ENCODE measurements around the gene PXT1.
"Not testable (repeated sequence)": the region's sequence is repeated elsewhere in the genome, so short reads cannot be mapped to it uniquely, and the experiment has no call there.

Gene PXT1

GRCh38 chr6:36449173-36449572, 6.5 kb upstream of the PXT1 start:
- DNase-seq; H3K27me3 ChIP-seq (replicated peaks in 2 of 5; ENCODE audit: control insufficient read depth in 4 of 5, insufficient read depth in 5 of 5, low read length in 4 of 5); H3K9me3 ChIP-seq (ENCODE audit: control extremely low read depth in 1 of 5, control insufficient read depth in 4 of 5, insufficient read depth in 2 of 5, low read depth in 1 of 5, low read length in 4 of 5); H3K27ac ChIP-seq (ENCODE audit: insufficient read depth in 1 of 2, low read depth in 1 of 2, low read length in 2 of 2, poor library complexity in 1 of 2, severe bottlenecking in 2 of 2); POLR2A ChIA-PET; H3K4me3 ChIP-seq (ENCODE audit: control insufficient read depth in 1 of 7, extremely low read depth in 1 of 7, insufficient read depth in 4 of 7, low read depth in 2 of 7, low read length in 6 of 7): not testable (repeated sequence)
- CTCF ChIA-PET, result interaction anchor here (0.7 kb wide), 1 partner anchor 13 kb away, joined by 3 read pairs; no protein-coding TSS in a partner anchor
- WGBS (ENCODE audit: insufficient coverage), result 100% methylated on average over 9 of the region's 10 CpGs
- H3K4me1 ChIP-seq (ENCODE audit: control extremely low read depth in 1 of 4, control insufficient read depth in 4 of 4, insufficient read depth in 4 of 4, low read length in 3 of 4), result peaks cover 4 to 13% (median 10%) of the 10 kb centered on the region in 4 experiments
- H3K36me3 ChIP-seq (ENCODE audit: control insufficient read depth in 4 of 4, insufficient read depth in 4 of 4, low read length in 3 of 4), result peaks cover 3 to 11% (median 7%) of the 10 kb centered on the region in 4 experiments

GRCh38 chr6:36445621-36446020, 3.0 kb upstream of the PXT1 start:
- Histone ChIP-seq H3K9me3 (ENCODE audit: control extremely low read depth in 1 of 5, control insufficient read depth in 4 of 5, insufficient read depth in 2 of 5, low read depth in 1 of 5, low read length in 4 of 5) (peaks cover 0 to 4% (median 0%) of the 10 kb centered on the region in 5 experiments), H3K4me1 (ENCODE audit: control extremely low read depth in 1 of 4, control insufficient read depth in 4 of 4, insufficient read depth in 4 of 4, low read length in 3 of 4) (peaks cover 20 to 36% (median 28%) of the 10 kb centered on the region in 4 experiments), H3K27me3 (replicated peaks in 2 of 5; ENCODE audit: control insufficient read depth in 4 of 5, insufficient read depth in 5 of 5, low read length in 4 of 5) (no peaks in the 10 kb centered on the region), H3K36me3 (ENCODE audit: control insufficient read depth in 4 of 4, insufficient read depth in 4 of 4, low read length in 3 of 4) (peaks cover 0 to 6% (median 4%) of the 10 kb centered on the region in 4 experiments), H3K4me3 (ENCODE audit: control insufficient read depth in 1 of 7, extremely low read depth in 1 of 7, insufficient read depth in 4 of 7, low read depth in 2 of 7, low read length in 6 of 7) (no peak overlapping the region), H3K27ac (ENCODE audit: insufficient read depth in 1 of 2, low read depth in 1 of 2, low read length in 2 of 2, poor library complexity in 1 of 2, severe bottlenecking in 2 of 2) (no peak overlapping the region)
- DNase-seq, result no peak
- ChIA-PET POLR2A (no interaction called here), CTCF (interaction anchor here (1.0 to 3.2 kb wide), 3 partner anchors 9 to 24 kb away, joined by 3 to 13 read pairs (median 6); no protein-coding TSS in a partner anchor)

DNA sequence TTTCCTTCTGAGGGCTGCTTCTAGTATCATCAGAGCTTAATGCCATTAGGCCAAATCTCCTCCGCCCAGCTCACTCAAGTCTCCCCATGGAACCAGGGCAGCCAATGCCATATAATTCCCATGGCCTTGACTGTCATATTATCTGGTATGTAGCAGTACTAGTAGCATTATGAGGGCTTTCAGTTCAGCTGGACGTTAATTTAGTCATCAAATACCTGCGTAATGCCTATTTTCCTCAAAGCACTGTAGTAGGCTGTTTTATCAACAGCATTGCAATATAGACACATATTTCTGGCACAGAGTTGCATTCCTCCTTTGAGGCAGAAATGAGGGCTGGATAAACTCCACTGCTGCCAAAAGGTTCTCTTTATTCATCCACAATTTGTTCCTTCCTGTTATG, 1.8 kb upstream of the PXT1 start:
- H3K27ac ChIP-seq (ENCODE audit: insufficient read depth in 1 of 2, low read depth in 1 of 2, low read length in 2 of 2, poor library complexity in 1 of 2, severe bottlenecking in 2 of 2), result peak overlapping the region in 1 of 2 experiments; percentile 92
- no peaks in the 10 kb centered on the region for H3K27me3 ChIP-seq (replicated peaks in 2 of 5; ENCODE audit: control insufficient read depth in 4 of 5, insufficient read depth in 5 of 5, low read length in 4 of 5)
- peak overlapping the region in 6 of 7 experiments; percentile 86 to 94 (median 91) for H3K4me3 ChIP-seq (ENCODE audit: control insufficient read depth in 1 of 7, extremely low read depth in 1 of 7, insufficient read depth in 4 of 7, low read depth in 2 of 7, low read length in 6 of 7)
- ChIA-PET CTCF (interaction anchor here (1.0 to 3.2 kb wide), 5 partner anchors 10 to 25 kb away, joined by 3 to 13 read pairs (median 5); no protein-coding TSS in a partner anchor), POLR2A (interaction anchor here (0.6 kb wide), 1 partner anchor 8 kb away, joined by 4 read pairs; no protein-coding TSS in a partner anchor)
- peaks cover 20 to 37% (median 28%) of the 10 kb centered on the region in 4 experiments for H3K4me1 ChIP-seq (ENCODE audit: control extremely low read depth in 1 of 4, control insufficient read depth in 4 of 4, insufficient read depth in 4 of 4, low read length in 3 of 4)
- no peak for DNase-seq
- 89% methylated on average over 2 of the region's 3 CpGs for whole genome bisulfite sequencing (ENCODE audit: insufficient coverage)
- H3K36me3 ChIP-seq (ENCODE audit: control insufficient read depth in 4 of 4, insufficient read depth in 4 of 4, low read length in 3 of 4), result peaks cover 0 to 4% (median 2%) of the 10 kb centered on the region in 4 experiments
- H3K9me3 ChIP-seq (ENCODE audit: control extremely low read depth in 1 of 5, control insufficient read depth in 4 of 5, insufficient read depth in 2 of 5, low read depth in 1 of 5, low read length in 4 of 5), result peaks cover 0 to 4% (median 0%) of the 10 kb centered on the region in 5 experiments

DNA sequence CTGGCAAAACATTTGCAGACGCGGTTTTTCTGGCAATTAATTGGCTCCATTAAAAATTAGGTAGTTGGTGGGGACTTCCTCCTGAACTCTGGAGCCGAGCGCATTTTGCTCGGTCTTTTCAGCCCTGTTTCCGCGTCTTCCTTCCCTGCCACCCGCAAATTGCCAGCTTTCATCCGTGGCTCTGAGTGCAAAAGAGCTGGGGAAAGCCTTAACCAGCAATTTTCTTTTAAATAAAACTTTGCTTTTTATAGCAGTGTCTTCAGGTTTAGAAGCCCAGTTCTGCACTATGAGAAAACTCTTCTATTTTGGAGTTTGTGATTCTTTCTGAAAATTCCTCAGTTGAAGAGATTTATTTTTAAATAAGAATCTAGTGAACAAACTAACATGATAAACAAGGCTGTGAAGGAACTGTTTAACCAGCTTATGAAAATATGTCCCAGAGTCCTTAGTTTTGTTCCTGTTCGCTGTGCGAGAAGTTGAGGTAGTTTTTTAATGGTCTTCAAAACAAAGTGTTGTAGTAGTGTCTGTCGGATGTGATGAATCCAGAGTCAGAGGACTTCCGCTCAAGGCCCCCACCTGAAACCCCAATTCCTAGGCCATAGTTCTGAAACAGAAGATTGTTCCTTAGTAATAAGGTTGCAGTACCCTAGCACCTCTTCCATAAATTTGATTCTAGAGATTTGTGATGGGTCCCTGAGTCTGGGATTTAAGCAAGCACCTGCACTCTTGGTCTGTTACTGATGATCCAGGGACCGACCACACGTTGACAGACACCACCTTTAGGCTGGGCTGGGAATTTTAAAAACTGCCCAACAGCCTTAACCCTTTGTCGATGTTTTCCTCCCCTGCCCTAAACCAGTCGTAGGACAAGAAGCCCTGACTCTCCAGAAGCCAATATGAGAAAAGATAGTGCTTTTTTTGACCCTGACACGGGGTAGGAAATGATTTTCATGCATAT, 1.1 kb upstream of the PXT1 start:
- WGBS (ENCODE audit: insufficient coverage), result 8% methylated on average over 14 of the region's 18 CpGs
- ChIA-PET POLR2A (interaction anchor here (0.6 kb wide), 2 partner anchors 9 to 102 kb away, joined by 3 to 4 read pairs; no protein-coding TSS in a partner anchor), CTCF (interaction anchor here (1.0 to 3.2 kb wide), 5 partner anchors 10 to 135 kb away, joined by 3 to 13 read pairs (median 5); no protein-coding TSS in a partner anchor)
- peaks cover 0 to 3% (median 0%) of the 10 kb centered on the region in 4 experiments for H3K36me3 ChIP-seq (ENCODE audit: control insufficient read depth in 4 of 4, insufficient read depth in 4 of 4, low read length in 3 of 4)
- peak overlapping the region; percentile 86 to 94 (median 91) for H3K4me3 ChIP-seq (ENCODE audit: control insufficient read depth in 1 of 7, extremely low read depth in 1 of 7, insufficient read depth in 4 of 7, low read depth in 2 of 7, low read length in 6 of 7)
- H3K4me1 ChIP-seq (ENCODE audit: control extremely low read depth in 1 of 4, control insufficient read depth in 4 of 4, insufficient read depth in 4 of 4, low read length in 3 of 4), result peaks cover 20 to 37% (median 28%) of the 10 kb centered on the region in 4 experiments
- DNase-seq, result peak in 2 of 3 donors; percentile 41 to 50
- H3K27me3 ChIP-seq (replicated peaks in 2 of 5; ENCODE audit: control insufficient read depth in 4 of 5, insufficient read depth in 5 of 5, low read length in 4 of 5), result no peaks in the 10 kb centered on the region
- H3K9me3 ChIP-seq (ENCODE audit: control extremely low read depth in 1 of 5, control insufficient read depth in 4 of 5, insufficient read depth in 2 of 5, low read depth in 1 of 5, low read length in 4 of 5), result no peaks in the 10 kb centered on the region
- H3K27ac ChIP-seq (ENCODE audit: insufficient read depth in 1 of 2, low read depth in 1 of 2, low read length in 2 of 2, poor library complexity in 1 of 2, severe bottlenecking in 2 of 2), result peak overlapping the region; percentile 89 to 92

DNA sequence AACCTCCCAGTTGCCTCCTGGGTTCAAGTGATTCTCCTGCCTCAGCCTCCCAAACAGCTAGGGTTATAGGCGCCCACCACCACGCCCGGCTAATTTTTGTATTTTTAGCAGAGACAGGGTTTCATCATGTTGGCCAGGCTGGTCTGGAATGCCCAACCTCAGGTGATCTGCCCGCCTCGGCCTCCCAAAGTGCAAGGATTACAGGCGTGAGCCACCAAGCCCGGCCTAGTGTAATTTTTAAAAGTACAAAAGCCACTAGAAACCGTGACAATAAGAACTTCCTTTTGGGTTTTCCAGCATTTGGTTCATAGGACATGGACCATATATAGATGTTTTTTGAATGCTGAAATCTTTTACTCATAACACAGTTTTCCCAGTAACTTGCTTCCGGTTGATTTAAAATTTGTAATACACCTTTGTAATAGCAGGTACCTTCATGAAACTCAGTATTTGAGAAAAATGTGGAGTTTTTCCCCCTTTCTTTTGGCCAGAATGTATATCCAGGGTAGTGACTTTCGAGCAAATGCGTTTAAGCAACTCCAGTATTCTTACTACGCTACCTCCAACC, 467 bp downstream of the PXT1 start:
- Histone ChIP-seq H3K27ac (ENCODE audit: insufficient read depth in 1 of 2, low read depth in 1 of 2, low read length in 2 of 2, poor library complexity in 1 of 2, severe bottlenecking in 2 of 2) (peak overlapping the region; percentile 89 to 92), H3K27me3 (replicated peaks in 2 of 5; ENCODE audit: control insufficient read depth in 4 of 5, insufficient read depth in 5 of 5, low read length in 4 of 5) (no peaks in the 10 kb centered on the region), H3K4me3 (ENCODE audit: control insufficient read depth in 1 of 7, extremely low read depth in 1 of 7, insufficient read depth in 4 of 7, low read depth in 2 of 7, low read length in 6 of 7) (peak overlapping the region; percentile 86 to 94 (median 91)), H3K9me3 (ENCODE audit: control extremely low read depth in 1 of 5, control insufficient read depth in 4 of 5, insufficient read depth in 2 of 5, low read depth in 1 of 5, low read length in 4 of 5) (no peaks in the 10 kb centered on the region), H3K4me1 (ENCODE audit: control extremely low read depth in 1 of 4, control insufficient read depth in 4 of 4, insufficient read depth in 4 of 4, low read length in 3 of 4) (peaks cover 20 to 36% (median 27%) of the 10 kb centered on the region in 4 experiments), H3K36me3 (ENCODE audit: control insufficient read depth in 4 of 4, insufficient read depth in 4 of 4, low read length in 3 of 4) (no peaks in the 10 kb centered on the region)
- DNase-seq, result no peak
- 47% methylated on average over 6 of the region's 12 CpGs for WGBS (ENCODE audit: insufficient coverage)
- ChIA-PET POLR2A (interaction anchor here (0.6 kb wide), 1 partner anchor 152 kb away, joined by 4 read pairs; the partner anchor contains the start of gene SRSF3), CTCF (interaction anchor here (1.4 kb wide), 1 partner anchor 19 kb away, joined by 4 read pairs; no protein-coding TSS in a partner anchor)

DNA sequence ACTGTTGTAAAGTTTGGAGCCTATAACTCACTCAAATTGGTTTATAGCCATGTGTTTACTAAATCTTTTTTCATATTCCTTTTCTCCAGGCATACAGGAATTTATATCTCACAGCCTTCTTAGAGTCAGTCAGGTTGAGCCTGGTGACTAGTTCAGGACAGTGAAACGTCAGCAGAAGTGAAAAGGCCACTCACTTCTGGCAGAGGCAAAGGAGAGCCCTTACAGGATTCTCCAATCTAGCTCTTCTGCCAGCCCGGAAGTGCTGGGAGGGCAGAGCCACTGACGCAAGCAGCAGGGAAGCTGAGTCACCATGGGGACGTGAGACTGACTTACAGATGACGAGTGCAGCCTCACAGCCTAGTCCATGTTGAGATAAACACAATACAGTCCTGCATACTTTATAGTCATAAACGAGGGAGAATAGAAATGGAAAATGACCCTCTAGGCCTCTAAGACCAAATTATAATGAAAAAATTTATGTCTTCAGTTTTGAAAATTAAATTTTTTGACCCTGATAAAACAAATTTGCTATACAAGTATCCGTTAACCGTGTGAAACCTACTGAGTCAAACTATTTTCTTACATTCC, 1.3 kb downstream of the PXT1 start:
- ChIA-PET POLR2A (interaction anchor here (0.6 kb wide), 1 partner anchor 152 kb away, joined by 4 read pairs; the partner anchor contains the start of gene SRSF3), CTCF (interaction anchor here (1.4 kb wide), 1 partner anchor 18 kb away, joined by 4 read pairs; no protein-coding TSS in a partner anchor)
- H3K4me3 ChIP-seq (ENCODE audit: control insufficient read depth in 1 of 7, extremely low read depth in 1 of 7, insufficient read depth in 4 of 7, low read depth in 2 of 7, low read length in 6 of 7), result peak overlapping the region in 3 of 7 experiments; percentile 19 to 94 (median 88)
- no peaks in the 10 kb centered on the region for H3K36me3 ChIP-seq (ENCODE audit: control insufficient read depth in 4 of 4, insufficient read depth in 4 of 4, low read length in 3 of 4)
- DNase-seq, result peak; percentile 97 to 98 (median 97)
- no peaks in the 10 kb centered on the region for H3K27me3 ChIP-seq (replicated peaks in 2 of 5; ENCODE audit: control insufficient read depth in 4 of 5, insufficient read depth in 5 of 5, low read length in 4 of 5)
- 4% methylated on average over 3 of the region's 8 CpGs for WGBS (ENCODE audit: insufficient coverage)
- H3K9me3 ChIP-seq (ENCODE audit: control extremely low read depth in 1 of 5, control insufficient read depth in 4 of 5, insufficient read depth in 2 of 5, low read depth in 1 of 5, low read length in 4 of 5), result no peaks in the 10 kb centered on the region
- H3K4me1 ChIP-seq (ENCODE audit: control extremely low read depth in 1 of 4, control insufficient read depth in 4 of 4, insufficient read depth in 4 of 4, low read length in 3 of 4), result peaks cover 20 to 36% (median 27%) of the 10 kb centered on the region in 4 experiments
- H3K27ac ChIP-seq (ENCODE audit: insufficient read depth in 1 of 2, low read depth in 1 of 2, low read length in 2 of 2, poor library complexity in 1 of 2, severe bottlenecking in 2 of 2), result peak overlapping the region; percentile 89 to 92
